HG03135 (cell line): ENCODE measurements around the gene ARMH3.

Experiments used
- ATAC-seq: cut with Tn5 transposase; IDR thresholded peaks from one replicate; pipeline ENCODE4 v1.9.1; 2021; ENCODE audit warnings: mild to moderate bottlenecking, moderate library complexity; ENCODE audit not compliant: unreplicated experiment

ARMH3 gene

GRCh38 chr10:101941871-101942270 lies 114.1 kb downstream of the ARMH3 start:
- ATAC-seq = no peak

- no peak for ATAC-seq
Observed at GRCh38 chr10:101940916-101941315, 115.1 kb downstream of the ARMH3 start.

- no peak for ATAC-seq
Observed at GRCh38 chr10:101939729-101940128, 116.2 kb downstream of the ARMH3 start.

GRCh38 chr10:101939008-101939648 lies 116.8 kb downstream of the ARMH3 start:
- no peak for ATAC-seq

GRCh38 chr10:101938305-101939007 lies 117.5 kb downstream of the ARMH3 start:
- ATAC-seq = no peak

GRCh38 chr10:101935431-101935830 lies 120.5 kb downstream of the ARMH3 start:
- no peak for ATAC-seq

GRCh38 chr10:101934686-101935305 lies 121.2 kb downstream of the ARMH3 start:
- ATAC-seq = no peak

GRCh38 chr10:101933976-101934375 lies 122.0 kb downstream of the ARMH3 start:
- no peak for ATAC-seq

- no peak for ATAC-seq
Observed at GRCh38 chr10:101932183-101932582, 123.8 kb downstream of the ARMH3 start.

GRCh38 chr10:101925027-101925426 lies 130.9 kb downstream of the ARMH3 start:
- ATAC-seq = no peak

GRCh38 chr10:101923256-101923655 lies 132.7 kb downstream of the ARMH3 start:
- ATAC-seq = no peak

GRCh38 chr10:101922846-101923245 lies 133.1 kb downstream of the ARMH3 start:
- no peak for ATAC-seq

GRCh38 chr10:101920546-101920945 lies 135.4 kb downstream of the ARMH3 start:
- ATAC-seq = no peak

GRCh38 chr10:101919026-101919770 lies 136.8 kb downstream of the ARMH3 start:
- ATAC-seq = no peak

GRCh38 chr10:101912561-101913179 lies 143.3 kb downstream of the ARMH3 start:
- no peak for ATAC-seq

- no peak for ATAC-seq
Observed at GRCh38 chr10:101906586-101907183, 149.3 kb downstream of the ARMH3 start.

- ATAC-seq = no peak
Observed at GRCh38 chr10:101905251-101905650, 150.7 kb downstream of the ARMH3 start.

- peak; percentile 79 for ATAC-seq
Observed at GRCh38 chr10:101903827-101904550, 152.0 kb downstream of the ARMH3 start.

- no peak for ATAC-seq
Observed at GRCh38 chr10:101902820-101903145, 153.2 kb downstream of the ARMH3 start.
